GM21381 (cell line): ENCODE results near the gene SCAMP4.
"Not testable (repeated sequence)": the region's sequence is repeated elsewhere in the genome, so short reads cannot be mapped to it uniquely, and the experiment has no call there.

Source experiments
- ATAC-seq: cut with Tn5 transposase; IDR thresholded peaks from one replicate; pipeline ENCODE4 v1.9.1; 2021; ENCODE audit warnings: mild to moderate bottlenecking, moderate library complexity; ENCODE audit not compliant: unreplicated experiment

The SCAMP4 gene

GRCh38 chr19:1882786-1883692, 22.2 kb upstream of the SCAMP4 start:
- ATAC-seq = no peak

- ATAC-seq = no peak
These were observed 21.4 kb upstream of the SCAMP4 start for GRCh38 chr19:1883784-1884183.

- no peak for ATAC-seq
These were observed 20.9 kb upstream of the SCAMP4 start for GRCh38 chr19:1884291-1884718.

GRCh38 chr19:1884719-1885334, 20.4 kb upstream of the SCAMP4 start:
- ATAC-seq = peak; percentile 13

- peak; percentile 86 for ATAC-seq
These were observed 19.6 kb upstream of the SCAMP4 start, which contains the start of gene ABHD17A for GRCh38 chr19:1885398-1886119. ABHD17A (minus strand) TSS chr19:1885496; CDS start chr19:1881566, 3,930 bp downstream.

- ATAC-seq = not testable (repeated sequence)
These were observed 18.8 kb upstream of the SCAMP4 start for GRCh38 chr19:1886360-1886759.

GRCh38 chr19:1888385-1888784, 16.8 kb upstream of the SCAMP4 start:
- ATAC-seq = no peak

GRCh38 chr19:1889907-1890306, 15.3 kb upstream of the SCAMP4 start:
- ATAC-seq = no peak

GRCh38 chr19:1893791-1894190, 11.4 kb upstream of the SCAMP4 start:
- no peak for ATAC-seq

- ATAC-seq = no peak
These were observed 8.7 kb upstream of the SCAMP4 start for GRCh38 chr19:1896508-1896907.

- ATAC-seq = no peak
These were observed 3.2 kb upstream of the SCAMP4 start for GRCh38 chr19:1901940-1902404.

- no peak for ATAC-seq
These were observed 2.3 kb upstream of the SCAMP4 start for GRCh38 chr19:1902923-1903322.

- no peak for ATAC-seq
These were observed 414 bp upstream of the SCAMP4 start for GRCh38 chr19:1904860-1905109.

GRCh38 chr19:1905863-1906375, 720 bp downstream of the SCAMP4 start:
- no peak for ATAC-seq

GRCh38 chr19:1906985-1907562, 1.9 kb downstream of the SCAMP4 start:
- ATAC-seq = no peak

GRCh38 chr19:1907563-1908363, 2.6 kb downstream of the SCAMP4 start:
- no peak for ATAC-seq

- ATAC-seq = no peak
These were observed 3.1 kb downstream of the SCAMP4 start for GRCh38 chr19:1908364-1908678.

GRCh38 chr19:1909761-1910080, 4.5 kb downstream of the SCAMP4 start:
- ATAC-seq = no peak

GRCh38 chr19:1910177-1910576, 5.0 kb downstream of the SCAMP4 start:
- ATAC-seq = no peak

- no peak for ATAC-seq
These were observed 5.9 kb downstream of the SCAMP4 start for GRCh38 chr19:1911098-1911497.

GRCh38 chr19:1911995-1912394, 6.8 kb downstream of the SCAMP4 start:
- no peak for ATAC-seq
